ENCODE results near the gene GSTT4. TPM values are rescaled to one million over a fixed set of nuclear protein-coding genes. Genes with fewer than 3 reads are reported as not detected.
A peak's percentile ranks its signal among the peaks of the same experiment; 100 is the strongest.
"Not testable (repeated sequence)": the region's sequence is repeated elsewhere in the genome, so short reads cannot be mapped to it uniquely, and the experiment has no call there.

GSTT4 gene
- total RNA-seq, 2 experiments from 2014 or later: not detected

GRCh38 chr22:23970201-23970641 lies 35.0 kb downstream of the GSTT4 start:
- ATAC-seq (ENCODE audit: low read depth) (no peak), DNase-seq (no peak)
- POLR2A ChIA-PET: interaction anchor here (1.4 kb wide), 1 partner anchor 56 kb away, joined by 3 read pairs; no protein-coding TSS in a partner anchor
- Mint-ChIP-seq H3K4me1 (peaks cover 15% of the 10 kb centered on the region), H3K4me3 (no peak overlapping the region), H3K9me3 (no peaks in the 10 kb centered on the region), H3K27me3 (no peaks in the 10 kb centered on the region), H3K27ac (no peak overlapping the region), H3K36me3 (peaks cover 24% of the 10 kb centered on the region)

GRCh38 chr22:23969071-23969470 lies 36.2 kb downstream of the GSTT4 start:
- Mint-ChIP-seq H3K36me3 (peaks cover 24% of the 10 kb centered on the region), H3K27me3 (no peaks in the 10 kb centered on the region), H3K9me3 (no peaks in the 10 kb centered on the region), H3K4me3 (no peak overlapping the region), H3K4me1 (peaks cover 15% of the 10 kb centered on the region), H3K27ac (no peak overlapping the region)
- ATAC-seq (ENCODE audit: low read depth) (no peak), DNase-seq (no peak)
- POLR2A ChIA-PET: no interaction called here

GRCh38 chr22:23966568-23966967 lies 38.7 kb downstream of the GSTT4 start, which contains the start of gene DDTL:
TSS of gene DDTL (plus strand) at chr22:23966888. CDS start at chr22:23966915, 27 bp downstream.
- POLR2A ChIA-PET, H3K27ac Mint-ChIP-seq, H3K27me3 Mint-ChIP-seq, H3K4me3 Mint-ChIP-seq, DNase-seq, H3K9me3 Mint-ChIP-seq: not testable (repeated sequence)
- H3K36me3 Mint-ChIP-seq: peaks cover 22% of the 10 kb centered on the region
- H3K4me1 Mint-ChIP-seq: peaks cover 12% of the 10 kb centered on the region
- ATAC-seq (ENCODE audit: low read depth): peak; percentile 99

- H3K9me3 Mint-ChIP-seq, H3K27me3 Mint-ChIP-seq, H3K27ac Mint-ChIP-seq, DNase-seq, POLR2A ChIA-PET, H3K4me3 Mint-ChIP-seq: not testable (repeated sequence)
- H3K4me1 Mint-ChIP-seq: peaks cover 10% of the 10 kb centered on the region
- ATAC-seq (ENCODE audit: low read depth): peak; percentile 33
- H3K36me3 Mint-ChIP-seq: peaks cover 19% of the 10 kb centered on the region
These were observed 39.2 kb downstream of the GSTT4 start for GRCh38 chr22:23966094-23966493.

- H3K27me3 Mint-ChIP-seq; H3K4me3 Mint-ChIP-seq; ATAC-seq (ENCODE audit: low read depth): not testable (repeated sequence)
These were observed 44.0 kb downstream of the GSTT4 start, which contains the start of gene GSTT2B for GRCh38 chr22:23961084-23961771. TSS of gene GSTT2B (minus strand) at chr22:23961195. CDS start at chr22:23961131, 64 bp downstream.

GRCh38 chr22:23956301-23956900 lies 48.9 kb downstream of the GSTT4 start:
- H3K27me3 Mint-ChIP-seq, H3K4me1 Mint-ChIP-seq, H3K4me3 Mint-ChIP-seq, H3K9me3 Mint-ChIP-seq, POLR2A ChIA-PET, H3K36me3 Mint-ChIP-seq, H3K27ac Mint-ChIP-seq: not testable (repeated sequence)
- ATAC-seq (ENCODE audit: low read depth) (peak; percentile 90), DNase-seq (peak; percentile 73)

More at GRCh38 chr22:23961084-23961771, 44.0 kb downstream of the GSTT4 start, which contains the start of gene GSTT2B:
- POLR2A ChIA-PET, H3K27ac Mint-ChIP-seq, H3K36me3 Mint-ChIP-seq, H3K4me1 Mint-ChIP-seq, H3K9me3 Mint-ChIP-seq, DNase-seq: not testable (repeated sequence)

- POLR2A ChIA-PET; H3K36me3 Mint-ChIP-seq; H3K4me3 Mint-ChIP-seq; H3K4me1 Mint-ChIP-seq; H3K9me3 Mint-ChIP-seq; H3K27me3 Mint-ChIP-seq; H3K27ac Mint-ChIP-seq; ATAC-seq (ENCODE audit: low read depth); DNase-seq: not testable (repeated sequence)
These were observed 49.4 kb downstream of the GSTT4 start for GRCh38 chr22:23955886-23956285.

GRCh38 chr22:23954991-23955305 lies 50.3 kb downstream of the GSTT4 start:
- H3K9me3 Mint-ChIP-seq; POLR2A ChIA-PET; H3K27ac Mint-ChIP-seq; H3K36me3 Mint-ChIP-seq; H3K4me1 Mint-ChIP-seq; ATAC-seq (ENCODE audit: low read depth); DNase-seq; H3K27me3 Mint-ChIP-seq; H3K4me3 Mint-ChIP-seq: not testable (repeated sequence)

- H3K36me3 Mint-ChIP-seq; H3K27ac Mint-ChIP-seq; ATAC-seq (ENCODE audit: low read depth); H3K4me1 Mint-ChIP-seq; DNase-seq; H3K9me3 Mint-ChIP-seq; H3K27me3 Mint-ChIP-seq; H3K4me3 Mint-ChIP-seq; POLR2A ChIA-PET: not testable (repeated sequence)
These were observed 50.9 kb downstream of the GSTT4 start for GRCh38 chr22:23954193-23954990.

GRCh38 chr22:23953485-23953884 lies 51.8 kb downstream of the GSTT4 start:
- H3K4me3 Mint-ChIP-seq; H3K27me3 Mint-ChIP-seq; DNase-seq; H3K9me3 Mint-ChIP-seq; POLR2A ChIA-PET; H3K27ac Mint-ChIP-seq; H3K36me3 Mint-ChIP-seq; ATAC-seq (ENCODE audit: low read depth); H3K4me1 Mint-ChIP-seq: not testable (repeated sequence)

- H3K4me1 Mint-ChIP-seq; POLR2A ChIA-PET; H3K4me3 Mint-ChIP-seq; DNase-seq; H3K9me3 Mint-ChIP-seq; ATAC-seq (ENCODE audit: low read depth); H3K36me3 Mint-ChIP-seq; H3K27me3 Mint-ChIP-seq: not testable (repeated sequence)
- peak overlapping the region; percentile 49 for H3K27ac Mint-ChIP-seq
These were observed 52.4 kb downstream of the GSTT4 start for GRCh38 chr22:23952794-23953405.

- ATAC-seq (ENCODE audit: low read depth); H3K4me3 Mint-ChIP-seq; DNase-seq; H3K27ac Mint-ChIP-seq; H3K27me3 Mint-ChIP-seq; H3K9me3 Mint-ChIP-seq; H3K36me3 Mint-ChIP-seq; H3K4me1 Mint-ChIP-seq; POLR2A ChIA-PET: not testable (repeated sequence)
These were observed 53.9 kb downstream of the GSTT4 start for GRCh38 chr22:23951383-23951782.

- H3K4me1 Mint-ChIP-seq; POLR2A ChIA-PET; ATAC-seq (ENCODE audit: low read depth); DNase-seq; H3K36me3 Mint-ChIP-seq; H3K9me3 Mint-ChIP-seq; H3K4me3 Mint-ChIP-seq; H3K27ac Mint-ChIP-seq; H3K27me3 Mint-ChIP-seq: not testable (repeated sequence)
These were observed 55.5 kb downstream of the GSTT4 start for GRCh38 chr22:23949764-23950163.
